ENCODE results near the gene GOLGA6L10.
"Not testable (repeated sequence)": the region's sequence is repeated elsewhere in the genome, so short reads cannot be mapped to it uniquely, and the experiment has no call there.

DNA sequence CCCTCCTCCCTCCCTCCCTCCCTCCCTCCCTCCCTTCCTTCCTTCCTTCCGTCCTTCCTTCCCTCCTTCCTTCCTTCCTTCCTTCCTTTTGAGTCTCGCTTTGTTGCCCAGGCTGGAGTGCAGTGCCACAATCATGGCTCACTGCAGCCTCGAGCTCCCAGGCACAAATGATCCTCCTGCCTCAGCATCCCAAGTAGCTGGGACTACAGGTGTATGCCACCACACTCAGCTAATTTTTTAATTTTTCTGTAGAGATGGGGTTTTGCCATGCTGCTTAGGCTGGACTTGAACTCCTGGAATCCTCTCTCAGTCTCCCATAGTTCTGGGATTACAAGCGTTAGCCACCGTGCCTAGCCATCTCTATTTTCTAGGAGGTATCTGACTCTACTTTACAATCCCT lies 38.0 kb downstream of the GOLGA6L10 start:
- TF ChIP-seq, protein P1, sequence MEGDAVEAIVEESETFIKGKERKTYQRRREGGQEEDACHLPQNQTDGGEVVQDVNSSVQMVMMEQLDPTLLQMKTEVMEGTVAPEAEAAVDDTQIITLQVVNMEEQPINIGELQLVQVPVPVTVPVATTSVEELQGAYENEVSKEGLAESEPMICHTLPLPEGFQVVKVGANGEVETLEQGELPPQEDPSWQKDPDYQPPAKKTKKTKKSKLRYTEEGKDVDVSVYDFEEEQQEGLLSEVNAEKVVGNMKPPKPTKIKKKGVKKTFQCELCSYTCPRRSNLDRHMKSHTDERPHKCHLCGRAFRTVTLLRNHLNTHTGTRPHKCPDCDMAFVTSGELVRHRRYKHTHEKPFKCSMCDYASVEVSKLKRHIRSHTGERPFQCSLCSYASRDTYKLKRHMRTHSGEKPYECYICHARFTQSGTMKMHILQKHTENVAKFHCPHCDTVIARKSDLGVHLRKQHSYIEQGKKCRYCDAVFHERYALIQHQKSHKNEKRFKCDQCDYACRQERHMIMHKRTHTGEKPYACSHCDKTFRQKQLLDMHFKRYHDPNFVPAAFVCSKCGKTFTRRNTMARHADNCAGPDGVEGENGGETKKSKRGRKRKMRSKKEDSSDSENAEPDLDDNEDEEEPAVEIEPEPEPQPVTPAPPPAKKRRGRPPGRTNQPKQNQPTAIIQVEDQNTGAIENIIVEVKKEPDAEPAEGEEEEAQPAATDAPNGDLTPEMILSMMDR (IDR thresholded peaks at IDR 0.05 in 4 of 5, conservative IDR thresholded peaks at IDR 0.05 in 1 of 5) = not testable (repeated sequence)
- TF ChIP-seq POLR2A (IDR thresholded peaks at IDR 0.05) = not testable (repeated sequence)
